Lung (tissue), 12 donors: ENCODE results near the gene ZNF740. TPM values are rescaled to one million over a fixed set of nuclear protein-coding genes. Genes with fewer than 3 reads are reported as not detected.

Experiments used
- ATAC-seq: fragments of 200-7000 bp; cut with Tn5 transposase; one replicate; pipeline ENCODE4 v1.9.1; 2020; ENCODE audit warnings: moderate number of reproducible peaks; ENCODE audit not compliant: insufficient read depth, low FRiP score
- DNase-seq, 3 donors: peaks; one replicate each; pipeline ENCODE4 v3.0.0-alpha.2; 2013 to 2017
- H3K27ac ChIP-seq, 2 donors: one replicate each; pipeline ENCODE4 v1.5.1; 2013; ENCODE audit warnings: mild to moderate bottlenecking in 2 of 2, moderate library complexity in 2 of 2, control low read depth in 1 of 2, inconsistent platforms in 1 of 2, low read depth in 1 of 2, low read length in 1 of 2
- H3K27me3 ChIP-seq, 3 donors: one replicate each; pipeline ENCODE4 v1.5.1; 2013; ENCODE audit warnings: low read length in 2 of 3; ENCODE audit not compliant: control insufficient read depth in 3 of 3, insufficient read depth in 3 of 3
- H3K36me3 ChIP-seq, 4 donors: one replicate each; pipeline ENCODE4 v1.5.1; 2013; ENCODE audit warnings: low read length in 4 of 4, mild to moderate bottlenecking in 1 of 4, moderate library complexity in 1 of 4; ENCODE audit not compliant: control insufficient read depth in 4 of 4, insufficient read depth in 4 of 4
- H3K4me1 ChIP-seq, 5 donors: one replicate each; pipeline ENCODE4 v1.5.1; 2013; ENCODE audit warnings: low read length in 5 of 5, mild to moderate bottlenecking in 2 of 5, moderate library complexity in 1 of 5; ENCODE audit not compliant: control insufficient read depth in 5 of 5, insufficient read depth in 5 of 5
- H3K4me3 ChIP-seq: one replicate; pipeline ENCODE4 v1.5.1; 2013; ENCODE audit warnings: mild to moderate bottlenecking, control low read depth, moderate library complexity
- H3K9ac ChIP-seq, 2 donors: one replicate each; pipeline ENCODE4 v1.5.1; 2013; ENCODE audit warnings: low read length in 2 of 2, control low read depth in 1 of 2; ENCODE audit not compliant: insufficient read depth in 1 of 2
- H3K9me3 ChIP-seq, 4 donors: one replicate each; pipeline ENCODE4 v1.5.1; 2013; ENCODE audit warnings: low read length in 3 of 4, mild to moderate bottlenecking in 1 of 4, moderate library complexity in 1 of 4; ENCODE audit not compliant: control insufficient read depth in 4 of 4, insufficient read depth in 3 of 4
- CTCF ChIP-seq: IDR thresholded peaks from 2 replicates; pipeline ENCODE4 v1.5.1; 2012; ENCODE audit warnings: mild to moderate bottlenecking; ENCODE audit errors: control extremely low read depth, extremely low read depth
- WGBS, 2 donors: extraction: QIAGEN DNeasy Blood & Tissue Kit; methylation state at CpG; one replicate each; pipeline ENCODE4 v1.1.7; 2013; 5-methylcytosine and 5-hydroxymethylcytosine counted together
- polyA plus RNA-seq, 2 donors: library from polyadenylated mRNA; stranded (reverse); fragments of 200-250 nt; gene quantifications; one replicate each; pipeline ENCODE4 v1.2.1, GENCODE V29; 2013
- total RNA-seq, 2 donors: library from RNA; depleted of rRNA in 1 of 2; stranded (reverse); fragments of >200 nt in 1 of 2; gene quantifications; one replicate each; pipeline ENCODE4 v1.2.1, GENCODE V29; 2014 to 2021
- donor health status: control.
- donor health status: control.
- donor health status: Bipolar disorder and iron deficiency.
- donor health status: healthy.
- donor health status: DM: yes; HTN: yes; CAD: no.

Gene ZNF740
- total and polyA plus RNA-seq, 4 donors = 7.8 to 37.4 (median 18.3) TPM

DNA sequence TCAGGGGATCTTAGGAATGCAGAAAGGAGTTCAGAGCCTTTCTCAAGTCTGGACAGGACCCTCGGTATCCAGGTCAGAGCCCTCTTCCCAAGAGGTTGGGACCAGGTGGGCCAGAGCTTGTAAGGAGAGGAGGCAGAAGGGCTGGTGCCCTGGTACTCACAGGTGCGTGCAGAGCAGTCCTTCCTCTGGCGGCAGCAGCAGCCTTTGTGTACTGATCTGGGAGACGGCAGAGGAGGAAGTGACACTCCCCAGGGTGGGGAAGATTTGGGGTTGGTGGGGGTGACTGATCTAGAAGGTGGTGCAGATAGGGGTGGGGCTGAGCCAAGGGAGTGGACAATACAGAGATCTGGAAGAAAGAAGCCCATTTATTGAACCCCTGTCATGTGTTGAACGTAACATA, 26.5 kb downstream of the ZNF740 start, which contains the start of gene ITGB7:
Gene ITGB7, minus strand, starts transcription at position 210 of the 400 bp plus-strand sequence. CDS start 6,808 bp downstream, outside the sequence.
- H3K4me3 ChIP-seq = no peak within 1 kb of the TSS
- no peaks in the 10 kb centered on the region for H3K9me3 ChIP-seq
- H3K36me3 ChIP-seq = peaks cover 0 to 18% (median 10%) of the 10 kb centered on the region in 4 donors
- TF ChIP-seq CTCF = no peak
- DNase-seq (no peak), ATAC-seq (no peak)
- H3K9ac ChIP-seq = no peak within 1 kb of the TSS
- no peak within 1 kb of the TSS for H3K27ac ChIP-seq
- 25 to 43% methylated on average over 5 of the region's 5 CpGs for WGBS, 2 donors
- H3K4me1 ChIP-seq = peaks cover 0 to 4% (median 0%) of the 10 kb centered on the region in 5 donors
- H3K27me3 ChIP-seq = no peaks in the 10 kb centered on the region

GRCh38 chr12:53208435-53208834, 27.9 kb downstream of the ZNF740 start:
- WGBS, 2 donors = 58 to 64% methylated on average over 2 of the region's 2 CpGs
- H3K27ac ChIP-seq = peak overlapping the region in 1 of 2 donors; percentile 34

DNA sequence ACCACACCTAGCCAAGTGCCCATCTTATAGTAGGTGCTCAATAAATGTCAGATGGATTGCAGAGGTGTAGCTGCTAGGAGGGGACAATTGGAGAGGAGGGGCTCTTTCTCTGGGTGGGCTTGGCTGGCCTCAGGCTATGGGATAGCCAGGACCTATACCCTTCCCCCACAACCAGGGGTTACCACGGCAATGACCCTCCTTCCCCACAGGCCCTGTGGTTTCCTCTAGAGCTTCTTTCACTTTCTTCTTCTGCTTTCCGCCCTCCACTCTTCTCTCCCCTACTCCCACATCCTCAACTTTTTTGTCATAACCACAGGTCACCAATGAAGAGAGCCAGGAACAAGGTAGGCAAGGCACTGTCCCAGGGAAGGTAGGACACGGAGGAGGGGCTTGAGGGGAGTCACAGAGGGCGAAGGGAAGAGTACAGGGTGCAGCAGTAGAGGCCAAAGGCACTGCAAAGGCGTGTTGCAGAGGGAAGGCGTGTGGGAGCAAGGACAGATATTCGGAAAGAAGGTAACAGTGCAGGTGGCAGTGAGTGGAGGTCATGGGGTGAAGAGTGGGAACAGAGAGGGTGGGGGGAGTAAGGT, 28.4 kb downstream of the ZNF740 start:
- H3K27me3 ChIP-seq = no peaks in the 10 kb centered on the region
- no peak overlapping the region for H3K4me3 ChIP-seq
- H3K9me3 ChIP-seq = no peaks in the 10 kb centered on the region
- ATAC-seq (no peak), DNase-seq (peak in 1 of 3 donors; percentile 10)
- H3K36me3 ChIP-seq = peaks cover 0 to 25% (median 23%) of the 10 kb centered on the region in 4 donors
- peak overlapping the region in 1 of 2 donors; percentile 34 for H3K27ac ChIP-seq
- 26 to 53% methylated on average over 7 of the region's 7 CpGs for WGBS, 2 donors
- H3K9ac ChIP-seq = no peak overlapping the region
- H3K4me1 ChIP-seq = peaks cover 0 to 4% (median 0%) of the 10 kb centered on the region in 5 donors
- TF ChIP-seq CTCF = no peak

More at GRCh38 chr12:53208435-53208834, 27.9 kb downstream of the ZNF740 start:
- Histone ChIP-seq H3K9ac (no peak overlapping the region), H3K4me3 (no peak overlapping the region), H3K36me3 (peaks cover 0 to 25% (median 19%) of the 10 kb centered on the region in 4 donors), H3K27me3 (no peaks in the 10 kb centered on the region), H3K4me1 (peaks cover 0 to 4% (median 0%) of the 10 kb centered on the region in 5 donors), H3K9me3 (no peaks in the 10 kb centered on the region)
- no peak for TF ChIP-seq CTCF
- no peak for DNase-seq
- ATAC-seq = no peak
